CD4-positive, alpha-beta T cell treated with Interleukin-17A for 4 hours (primary cell): Measurements from ENCODE around the gene PITPNC1.

Experiments used
- DNase-seq: peaks from one replicate; pipeline ENCODE4 v3.0.0-alpha.2; 2020; ENCODE audit warnings: mixed read lengths

PITPNC1 gene

GRCh38 chr17:67519801-67520251 is 142.7 kb downstream of the PITPNC1 start:
- no peak for DNase-seq

GRCh38 chr17:67520252-67520906 is 143.3 kb downstream of the PITPNC1 start:
- DNase-seq: no peak

GRCh38 chr17:67520916-67521774 is 144.1 kb downstream of the PITPNC1 start:
- DNase-seq: no peak

- DNase-seq: no peak
Observed at GRCh38 chr17:67521775-67522069, 144.6 kb downstream of the PITPNC1 start.

- no peak for DNase-seq
Observed at GRCh38 chr17:67523101-67523500, 146.0 kb downstream of the PITPNC1 start.

- DNase-seq: no peak
Observed at GRCh38 chr17:67525239-67526135, 148.4 kb downstream of the PITPNC1 start.

- no peak for DNase-seq
Observed at GRCh38 chr17:67526700-67527099, 149.6 kb downstream of the PITPNC1 start.

GRCh38 chr17:67528751-67529436 is 151.8 kb downstream of the PITPNC1 start:
- DNase-seq: no peak

GRCh38 chr17:67531291-67531690 is 154.2 kb downstream of the PITPNC1 start:
- DNase-seq: no peak

GRCh38 chr17:67532326-67532871 is 155.3 kb downstream of the PITPNC1 start:
- DNase-seq: no peak

- no peak for DNase-seq
Observed at GRCh38 chr17:67534941-67535340, 157.9 kb downstream of the PITPNC1 start.

GRCh38 chr17:67542219-67543114 is 165.4 kb downstream of the PITPNC1 start:
- no peak for DNase-seq

- no peak for DNase-seq
Observed at GRCh38 chr17:67544364-67544955, 167.4 kb downstream of the PITPNC1 start.

- no peak for DNase-seq
Observed at GRCh38 chr17:67546578-67547527, 169.8 kb downstream of the PITPNC1 start.

- no peak for DNase-seq
Observed at GRCh38 chr17:67548693-67549092, 171.6 kb downstream of the PITPNC1 start.

- no peak for DNase-seq
Observed at GRCh38 chr17:67549820-67550219, 172.7 kb downstream of the PITPNC1 start.

GRCh38 chr17:67554634-67555033 is 177.6 kb downstream of the PITPNC1 start:
- DNase-seq: no peak

GRCh38 chr17:67555855-67556254 is 178.8 kb downstream of the PITPNC1 start:
- no peak for DNase-seq

- no peak for DNase-seq
Observed at GRCh38 chr17:67557052-67557845, 180.2 kb downstream of the PITPNC1 start.
